K562 (cell line): Measurements from ENCODE around the gene OR8U1. TPM values are rescaled to one million over a fixed set of nuclear protein-coding genes. Genes with fewer than 3 reads are reported as not detected.

Experiments
- ATAC-seq: fragments of 200-7000 bp; cut with Tn5 transposase; 3 replicates; pipeline ENCODE4 v1.9.1; 2020; ENCODE audit warnings: moderate library complexity
- BruUV-seq: library from RNA; stranded (reverse); fragments of 400-500 nt; replicated peaks from 2 replicates; lab custom pipeline; 2021; lab: Mats Ljungman, UMichigan
- CTCF ChIA-PET: fragments of 300-600 bp; formaldehyde crosslinking; extraction: SDS; loops from one replicate; lab custom pipeline; 2021; ENCODE audit warnings: low intra/inter-chr PET ratio; lab: Yijun Ruan, JAX
- POLR2A ChIA-PET: fragments of 300-600, 350-650 bp; sonication (Branson Sonifier 250); formaldehyde crosslinking; extraction: SDS; loops from one replicate; lab custom pipeline; 2021; ENCODE audit warnings: antibody characterized with exemption, inconsistent platforms; lab: Yijun Ruan, JAX
- DNase-seq, 4 experiments: peaks; one replicate each; pipeline versions ENCODE4 v3.0.0 to v3.0.0-alpha.2; 2011 to 2018; ENCODE audit warnings: low spot score in 3 of 4, mixed read lengths in 3 of 4; ENCODE audit errors: extremely low read depth in 1 of 4
- FAIRE-seq: peaks from 2 replicates; lab custom pipeline; 2011; peaks lifted over from hg19 to GRCh38; lab: Jason Lieb, UNC
- H2AFZ ChIP-seq: 2 replicates; pipeline ENCODE4 v1.6.0; 2011; ENCODE audit warnings: low read depth, low read length, control low read depth, inconsistent platforms
- H3K27ac ChIP-seq: fragments of 200-600 bp; 3 replicates; pipeline ENCODE4 v1.8.0; 2011; ENCODE audit warnings: low read depth, mild to moderate bottlenecking, control low read depth, inconsistent platforms, low read length, moderate library complexity, mixed read lengths; ENCODE audit errors: extremely low read depth
- H3K27me3 ChIP-seq, 2 experiments: fragments of 300-600 bp in 1 of 2; 2 replicates in 1 of 2; 3 replicates in 1 of 2; pipeline versions ENCODE4 v1.6.0 to v1.8.0; 2011; ENCODE audit warnings: inconsistent platforms in 2 of 2, low read length in 2 of 2, mild to moderate bottlenecking in 1 of 2, mixed read lengths in 1 of 2, moderate library complexity in 1 of 2; ENCODE audit not compliant: control insufficient read depth in 2 of 2, insufficient read depth in 2 of 2
- H3K36me3 ChIP-seq: fragments of 300-600 bp; 3 replicates; pipeline ENCODE4 v1.8.0; 2011; ENCODE audit warnings: mild to moderate bottlenecking, low read length, inconsistent platforms; ENCODE audit not compliant: control insufficient read depth, insufficient read depth
- H3K4me1 ChIP-seq, 2 experiments: fragments of 200-600 bp in 1 of 2; replicated peaks in 1 of 2; 2 replicates in 1 of 2; 3 replicates in 1 of 2; pipeline versions ENCODE4 v1.5.1 to v1.8.0; 2011; ENCODE audit warnings: inconsistent platforms in 2 of 2, low read length in 2 of 2, mild to moderate bottlenecking in 1 of 2, mixed read lengths in 1 of 2, moderate library complexity in 1 of 2; ENCODE audit not compliant: control insufficient read depth in 2 of 2, insufficient read depth in 2 of 2
- H3K4me2 ChIP-seq: 2 replicates; pipeline ENCODE4 v1.6.1; 2011; ENCODE audit warnings: low read length, control low read depth, inconsistent platforms, mixed read lengths; ENCODE audit not compliant: insufficient read depth
- H3K4me3 ChIP-seq: fragments of 200-600 bp; sonication (generic), shearing (Covaris generic); 2 replicates; pipeline ENCODE4 v1.5.1; 2016; ENCODE audit warnings: control low read depth, inconsistent platforms
- H3K79me2 ChIP-seq: fragments of 200-600 bp; 3 replicates; pipeline ENCODE4 v1.8.0; 2011; ENCODE audit warnings: low read length, inconsistent platforms; ENCODE audit not compliant: control insufficient read depth, insufficient read depth
- H3K9ac ChIP-seq, 2 experiments: 2 replicates each; pipeline versions ENCODE4 v1.6.0 to v1.6.1; 2011; ENCODE audit warnings: low read depth in 2 of 2, low read length in 2 of 2, control low read depth in 1 of 2, inconsistent platforms in 1 of 2, mild to moderate bottlenecking in 1 of 2, mixed read lengths in 1 of 2; ENCODE audit not compliant: insufficient read depth in 1 of 2
- H3K9me1 ChIP-seq: one replicate; pipeline ENCODE4 v1.6.0; 2011; ENCODE audit warnings: inconsistent platforms, mild to moderate bottlenecking, low read length, moderate library complexity; ENCODE audit not compliant: control insufficient read depth, insufficient read depth
- H3K9me3 ChIP-seq: replicated peaks from 2 replicates; pipeline ENCODE4 v1.5.1; 2011; ENCODE audit warnings: low read depth, low read length, inconsistent platforms; ENCODE audit not compliant: control insufficient read depth, insufficient read depth
- H4K20me1 ChIP-seq: replicated peaks from 2 replicates; pipeline ENCODE4 v1.6.1; 2011; ENCODE audit warnings: low read length, inconsistent platforms, mixed read lengths; ENCODE audit not compliant: control insufficient read depth, insufficient read depth
- CEBPB ChIP-seq: fragments of 450-650 bp; IDR thresholded peaks from 2 replicates; pipeline ENCODE4 v1.6.1; 2016; ENCODE audit warnings: missing genetic modification characterization, missing compliant biosample characterization
- CEBPG ChIP-seq, 3 experiments: fragments of 200-800 bp in 1 of 3; sonication (Bioruptor generic) in 1 of 3; sonication (generic) in 1 of 3; formaldehyde crosslinking in 1 of 3; IDR thresholded peaks in 2 of 3; conservative IDR thresholded peaks in 1 of 3; 2 replicates each; pipeline versions ENCODE4 v1.6.1 to v1.8.0; 2016 to 2022; ENCODE audit warnings: missing compliant biosample characterization in 2 of 3, missing genetic modification characterization in 2 of 3, mild to moderate bottlenecking in 1 of 3, missing genetic modification reagents in 1 of 3
- MXI1 ChIP-seq: IDR thresholded peaks from 2 replicates; pipeline ENCODE4 v1.6.1; 2011; ENCODE audit warnings: low read depth, mild to moderate bottlenecking, improper control_type of control experiment, low read length
- PHF8 ChIP-seq: fragments of 200-600 bp; sonication (generic); IDR thresholded peaks from 2 replicates; pipeline ENCODE4 v1.6.1; 2012; ENCODE audit warnings: mixed run types, mild to moderate bottlenecking, inconsistent platforms, low read length, moderate library complexity, borderline replicate concordance
- SMAD2 ChIP-seq: fragments of 150-350 bp; IDR thresholded peaks from 2 replicates; pipeline ENCODE4 v1.6.1; 2014; ENCODE audit warnings: low read depth, mild to moderate bottlenecking, low read length
- ZNF133 ChIP-seq: fragments of 250-450 bp; sonication (Bioruptor Pico); IDR thresholded peaks from 2 replicates; pipeline ENCODE4 v1.4.0; 2020; ENCODE audit warnings: mild to moderate bottlenecking
- ZNF140 ChIP-seq: fragments of 250-450 bp; sonication (Bioruptor Pico); IDR thresholded peaks from 2 replicates; pipeline ENCODE4 v1.8.0; 2021; ENCODE audit warnings: moderate library complexity, mild to moderate bottlenecking, inconsistent platforms
- ZNF431 ChIP-seq: sonication (generic); formaldehyde crosslinking; IDR thresholded peaks from 2 replicates; pipeline ENCODE4 v1.8.0; 2022; ENCODE audit warnings: mild to moderate bottlenecking, missing genetic modification reagents
- WGBS: fragments of 100-300 bp; shearing (Covaris generic); methylation state at CpG from one replicate; pipeline ENCODE4 v1.1.6; 2016; ENCODE audit warnings: low coverage, mixed read lengths; ENCODE audit not compliant: insufficient coverage; ENCODE audit errors: missing lambda C conversion rate; 5-methylcytosine and 5-hydroxymethylcytosine counted together
- in situ Hi-C: fragments of 300-500 bp; cut with MboI; formaldehyde crosslinking; loops from 4 replicates; pipeline ENCODE4 v1.15.0; 2018; ENCODE audit warnings: inconsistent platforms, mixed read lengths
- intact Hi-C: fragments of 100-400 bp; cut with micrococcal nuclease; formaldehyde crosslinking; loops from 2 replicates; pipeline ENCODE4 v1.14.2; 2022
- polyA plus RNA-seq, 8 experiments: library from polyadenylated mRNA; depleted of rRNA in 4 of 8; stranded (reverse) in 5 of 8; unstranded in 3 of 8; fragments of >200 nt; fragmentation: Nextera tagmentation in 2 of 8; fragmentation: Illumina TruSeq in 1 of 8; extraction: Ambion mirVana in 2 of 8; extraction: Trizol in 1 of 8; gene quantifications; 2 replicates each; pipeline versions ENCODE4 v1.2.1 to v1.2.3, GENCODE V29; 2011 to 2014; ENCODE audit warnings: inconsistent platforms in 1 of 8, missing spikeins in 1 of 8
- total RNA-seq, 7 experiments: library from RNA; depleted of rRNA in 6 of 7; stranded (reverse); fragments of >200 nt in 6 of 7; fragmentation: Illumina TruSeq in 2 of 7; extraction: Trizol in 2 of 7; gene quantifications; 2 replicates each; pipeline versions ENCODE4 v1.2.1 to v1.2.3, GENCODE V29; 2011 to 2021; ENCODE audit warnings: low replicate concordance in 1 of 7
- TF ChIP-seq, protein P1 (sequence below): fragments of 450-650 bp; formaldehyde crosslinking; IDR thresholded peaks from 2 replicates; pipeline ENCODE4 v1.4.0; 2020; ENCODE audit warnings: mild to moderate bottlenecking, moderate library complexity
- TF ChIP-seq, protein P2 (sequence below), 2 experiments: fragments of 450-650 bp in 1 of 2; IDR thresholded peaks; 2 replicates each; pipeline ENCODE4 v1.6.1; 2011 to 2017; ENCODE audit warnings: low read depth in 2 of 2, antibody characterized with exemption in 1 of 2, borderline replicate concordance in 1 of 2, low read length in 1 of 2, mild to moderate bottlenecking in 1 of 2, mixed read lengths in 1 of 2; ENCODE audit not compliant: control insufficient read depth in 1 of 2

OR8U1 gene
- total and polyA plus RNA-seq, 9 of the 15 experiments (the other 6 are each of a cell fraction or from before 2014, with no cell fraction given): not detected

DNA sequence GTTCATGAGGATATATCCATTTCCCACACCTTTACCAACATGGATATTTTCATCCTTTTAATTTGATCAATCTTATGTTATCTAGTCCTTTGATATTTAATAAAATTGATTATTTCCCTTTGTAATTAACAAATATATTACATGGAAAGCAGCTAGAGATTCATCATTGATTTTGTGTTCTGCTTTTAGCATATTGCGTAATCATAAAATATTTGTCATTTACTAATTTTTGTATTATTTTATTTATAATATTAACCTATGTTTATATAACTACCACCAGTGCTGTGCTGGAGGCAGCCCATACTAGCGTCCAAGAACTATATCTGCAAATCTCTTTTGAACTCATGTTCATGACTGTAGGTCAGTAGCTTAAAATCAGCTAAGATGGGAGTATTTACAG lies 4.7 kb downstream of the OR8U1 start:
- H3K9me3 ChIP-seq: 0 out of 2 replicates have a peak, but pooled peaks cover 3% of the 10 kb centered on the region
- BruUV-seq: no TSS peak
- intact Hi-C loops: no loop called here

More for the DNA sequence above, 4.7 kb downstream of the OR8U1 start:
- no peak overlapping the region for H3K4me2 ChIP-seq
- 0% methylated on average over 2 of the region's 2 CpGs for WGBS
- no peaks in the 10 kb centered on the region for H3K4me1 ChIP-seq
- no peak overlapping the region for H3K4me3 ChIP-seq
- TF ChIP-seq PHF8 (no peak), SMAD2 (no peak), MXI1 (no peak), CEBPB (tag) (peak; percentile 81), ZNF133 (no peak), ZNF140 (CRISPR knock-in tag) (no peak), CEBPG (CRISPR knock-in tag; IDR thresholded peaks at IDR 0.05) (no peak), CEBPG (tag; conservative IDR thresholded peaks at IDR 0.05 in 1 of 2, IDR thresholded peaks at IDR 0.05 in 1 of 2) (peak; percentile 37 to 98; a peak in 3 of 4 replicates), ZNF431 (CRISPR knock-in tag) (no peak)
- TF ChIP-seq, protein P1, sequence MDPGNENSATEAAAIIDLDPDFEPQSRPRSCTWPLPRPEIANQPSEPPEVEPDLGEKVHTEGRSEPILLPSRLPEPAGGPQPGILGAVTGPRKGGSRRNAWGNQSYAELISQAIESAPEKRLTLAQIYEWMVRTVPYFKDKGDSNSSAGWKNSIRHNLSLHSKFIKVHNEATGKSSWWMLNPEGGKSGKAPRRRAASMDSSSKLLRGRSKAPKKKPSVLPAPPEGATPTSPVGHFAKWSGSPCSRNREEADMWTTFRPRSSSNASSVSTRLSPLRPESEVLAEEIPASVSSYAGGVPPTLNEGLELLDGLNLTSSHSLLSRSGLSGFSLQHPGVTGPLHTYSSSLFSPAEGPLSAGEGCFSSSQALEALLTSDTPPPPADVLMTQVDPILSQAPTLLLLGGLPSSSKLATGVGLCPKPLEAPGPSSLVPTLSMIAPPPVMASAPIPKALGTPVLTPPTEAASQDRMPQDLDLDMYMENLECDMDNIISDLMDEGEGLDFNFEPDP: no peak
- TF ChIP-seq, protein P2, sequence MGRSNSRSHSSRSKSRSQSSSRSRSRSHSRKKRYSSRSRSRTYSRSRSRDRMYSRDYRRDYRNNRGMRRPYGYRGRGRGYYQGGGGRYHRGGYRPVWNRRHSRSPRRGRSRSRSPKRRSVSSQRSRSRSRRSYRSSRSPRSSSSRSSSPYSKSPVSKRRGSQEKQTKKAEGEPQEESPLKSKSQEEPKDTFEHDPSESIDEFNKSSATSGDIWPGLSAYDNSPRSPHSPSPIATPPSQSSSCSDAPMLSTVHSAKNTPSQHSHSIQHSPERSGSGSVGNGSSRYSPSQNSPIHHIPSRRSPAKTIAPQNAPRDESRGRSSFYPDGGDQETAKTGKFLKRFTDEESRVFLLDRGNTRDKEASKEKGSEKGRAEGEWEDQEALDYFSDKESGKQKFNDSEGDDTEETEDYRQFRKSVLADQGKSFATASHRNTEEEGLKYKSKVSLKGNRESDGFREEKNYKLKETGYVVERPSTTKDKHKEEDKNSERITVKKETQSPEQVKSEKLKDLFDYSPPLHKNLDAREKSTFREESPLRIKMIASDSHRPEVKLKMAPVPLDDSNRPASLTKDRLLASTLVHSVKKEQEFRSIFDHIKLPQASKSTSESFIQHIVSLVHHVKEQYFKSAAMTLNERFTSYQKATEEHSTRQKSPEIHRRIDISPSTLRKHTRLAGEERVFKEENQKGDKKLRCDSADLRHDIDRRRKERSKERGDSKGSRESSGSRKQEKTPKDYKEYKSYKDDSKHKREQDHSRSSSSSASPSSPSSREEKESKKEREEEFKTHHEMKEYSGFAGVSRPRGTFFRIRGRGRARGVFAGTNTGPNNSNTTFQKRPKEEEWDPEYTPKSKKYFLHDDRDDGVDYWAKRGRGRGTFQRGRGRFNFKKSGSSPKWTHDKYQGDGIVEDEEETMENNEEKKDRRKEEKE (IDR thresholded peaks at IDR 0.05; ENCODE audit: borderline replicate concordance in 1 of 2, control insufficient read depth in 1 of 2, low read depth in 2 of 2, low read length in 1 of 2): no peak
- TF ChIP-seq, all 486 proteins: peak for 2
- Histone ChIP-seq H3K9ac (no peak overlapping the region), H3K27ac (no peak overlapping the region), H4K20me1 (no peaks in the 10 kb centered on the region), H3K27me3 (no peaks in the 10 kb centered on the region), H3K79me2 (no peaks in the 10 kb centered on the region), H3K36me3 (no peaks in the 10 kb centered on the region), H3K9me1 (no peaks in the 10 kb centered on the region), H2AFZ (no peak overlapping the region)
- ATAC-seq (no peak), DNase-seq (no peak), FAIRE-seq (no peak)
- ChIA-PET POLR2A (no interaction called here), CTCF (no interaction called here)
- in situ Hi-C loops: no loop called here
